K562 (cell line): ENCODE measurements around the gene PYGB. TPM values are rescaled to one million over a fixed set of nuclear protein-coding genes. Genes with fewer than 3 reads are reported as not detected.

ENCODE experiments used
- ATAC-seq: fragments of 200-7000 bp; cut with Tn5 transposase; 3 replicates; pipeline ENCODE4 v1.9.1; 2020; ENCODE audit warnings: moderate library complexity
- BruUV-seq: library from RNA; stranded (reverse); fragments of 400-500 nt; replicated peaks from 2 replicates; lab custom pipeline; 2021; lab: Mats Ljungman, UMichigan
- CTCF ChIA-PET: fragments of 300-600 bp; formaldehyde crosslinking; extraction: SDS; loops from one replicate; lab custom pipeline; 2021; ENCODE audit warnings: low intra/inter-chr PET ratio; lab: Yijun Ruan, JAX
- POLR2A ChIA-PET: fragments of 300-600, 350-650 bp; sonication (Branson Sonifier 250); formaldehyde crosslinking; extraction: SDS; loops from one replicate; lab custom pipeline; 2021; ENCODE audit warnings: antibody characterized with exemption, inconsistent platforms; lab: Yijun Ruan, JAX
- DNase-seq, 4 experiments: peaks; one replicate each; pipeline versions ENCODE4 v3.0.0 to v3.0.0-alpha.2; 2011 to 2018; ENCODE audit warnings: low spot score in 3 of 4, mixed read lengths in 3 of 4; ENCODE audit errors: extremely low read depth in 1 of 4
- FAIRE-seq: peaks from 2 replicates; lab custom pipeline; 2011; peaks lifted over from hg19 to GRCh38; lab: Jason Lieb, UNC
- H2AFZ ChIP-seq: 2 replicates; pipeline ENCODE4 v1.6.0; 2011; ENCODE audit warnings: low read depth, low read length, control low read depth, inconsistent platforms
- H3K27ac ChIP-seq: fragments of 200-600 bp; 3 replicates; pipeline ENCODE4 v1.8.0; 2011; ENCODE audit warnings: low read depth, mild to moderate bottlenecking, control low read depth, inconsistent platforms, low read length, moderate library complexity, mixed read lengths; ENCODE audit errors: extremely low read depth
- H3K27me3 ChIP-seq, 2 experiments: fragments of 300-600 bp in 1 of 2; 2 replicates in 1 of 2; 3 replicates in 1 of 2; pipeline versions ENCODE4 v1.6.0 to v1.8.0; 2011; ENCODE audit warnings: inconsistent platforms in 2 of 2, low read length in 2 of 2, mild to moderate bottlenecking in 1 of 2, mixed read lengths in 1 of 2, moderate library complexity in 1 of 2; ENCODE audit not compliant: control insufficient read depth in 2 of 2, insufficient read depth in 2 of 2
- H3K36me3 ChIP-seq: fragments of 300-600 bp; 3 replicates; pipeline ENCODE4 v1.8.0; 2011; ENCODE audit warnings: mild to moderate bottlenecking, low read length, inconsistent platforms; ENCODE audit not compliant: control insufficient read depth, insufficient read depth
- H3K4me1 ChIP-seq, 2 experiments: fragments of 200-600 bp in 1 of 2; replicated peaks in 1 of 2; 2 replicates in 1 of 2; 3 replicates in 1 of 2; pipeline versions ENCODE4 v1.5.1 to v1.8.0; 2011; ENCODE audit warnings: inconsistent platforms in 2 of 2, low read length in 2 of 2, mild to moderate bottlenecking in 1 of 2, mixed read lengths in 1 of 2, moderate library complexity in 1 of 2; ENCODE audit not compliant: control insufficient read depth in 2 of 2, insufficient read depth in 2 of 2
- H3K4me2 ChIP-seq: 2 replicates; pipeline ENCODE4 v1.6.1; 2011; ENCODE audit warnings: low read length, control low read depth, inconsistent platforms, mixed read lengths; ENCODE audit not compliant: insufficient read depth
- H3K4me3 ChIP-seq: fragments of 200-600 bp; sonication (generic), shearing (Covaris generic); 2 replicates; pipeline ENCODE4 v1.5.1; 2016; ENCODE audit warnings: control low read depth, inconsistent platforms
- H3K79me2 ChIP-seq: fragments of 200-600 bp; 3 replicates; pipeline ENCODE4 v1.8.0; 2011; ENCODE audit warnings: low read length, inconsistent platforms; ENCODE audit not compliant: control insufficient read depth, insufficient read depth
- H3K9ac ChIP-seq, 2 experiments: 2 replicates each; pipeline versions ENCODE4 v1.6.0 to v1.6.1; 2011; ENCODE audit warnings: low read depth in 2 of 2, low read length in 2 of 2, control low read depth in 1 of 2, inconsistent platforms in 1 of 2, mild to moderate bottlenecking in 1 of 2, mixed read lengths in 1 of 2; ENCODE audit not compliant: insufficient read depth in 1 of 2
- H3K9me1 ChIP-seq: one replicate; pipeline ENCODE4 v1.6.0; 2011; ENCODE audit warnings: inconsistent platforms, mild to moderate bottlenecking, low read length, moderate library complexity; ENCODE audit not compliant: control insufficient read depth, insufficient read depth
- H3K9me3 ChIP-seq: replicated peaks from 2 replicates; pipeline ENCODE4 v1.5.1; 2011; ENCODE audit warnings: low read depth, low read length, inconsistent platforms; ENCODE audit not compliant: control insufficient read depth, insufficient read depth
- H4K20me1 ChIP-seq: replicated peaks from 2 replicates; pipeline ENCODE4 v1.6.1; 2011; ENCODE audit warnings: low read length, inconsistent platforms, mixed read lengths; ENCODE audit not compliant: control insufficient read depth, insufficient read depth
- WGBS: fragments of 100-300 bp; shearing (Covaris generic); methylation state at CpG from one replicate; pipeline ENCODE4 v1.1.6; 2016; ENCODE audit warnings: low coverage, mixed read lengths; ENCODE audit not compliant: insufficient coverage; ENCODE audit errors: missing lambda C conversion rate; 5-methylcytosine and 5-hydroxymethylcytosine counted together
- in situ Hi-C: fragments of 300-500 bp; cut with MboI; formaldehyde crosslinking; loops from 4 replicates; pipeline ENCODE4 v1.15.0; 2018; ENCODE audit warnings: inconsistent platforms, mixed read lengths
- intact Hi-C: fragments of 100-400 bp; cut with micrococcal nuclease; formaldehyde crosslinking; loops from 2 replicates; pipeline ENCODE4 v1.14.2; 2022
- polyA plus RNA-seq, 8 experiments: library from polyadenylated mRNA; depleted of rRNA in 4 of 8; stranded (reverse) in 5 of 8; unstranded in 3 of 8; fragments of >200 nt; fragmentation: Nextera tagmentation in 2 of 8; fragmentation: Illumina TruSeq in 1 of 8; extraction: Ambion mirVana in 2 of 8; extraction: Trizol in 1 of 8; gene quantifications; 2 replicates each; pipeline versions ENCODE4 v1.2.1 to v1.2.3, GENCODE V29; 2011 to 2014; ENCODE audit warnings: inconsistent platforms in 1 of 8, missing spikeins in 1 of 8
- total RNA-seq, 7 experiments: library from RNA; depleted of rRNA in 6 of 7; stranded (reverse); fragments of >200 nt in 6 of 7; fragmentation: Illumina TruSeq in 2 of 7; extraction: Trizol in 2 of 7; gene quantifications; 2 replicates each; pipeline versions ENCODE4 v1.2.1 to v1.2.3, GENCODE V29; 2011 to 2021; ENCODE audit warnings: low replicate concordance in 1 of 7
- TF ChIP-seq, protein P1 (sequence below): fragments of 450-650 bp; IDR thresholded peaks from 2 replicates; pipeline ENCODE4 v1.6.1; 2016; ENCODE audit warnings: low read depth
- TF ChIP-seq, protein P2 (sequence below): sonication (generic); formaldehyde crosslinking; IDR thresholded peaks from 2 replicates; pipeline ENCODE4 v1.8.1; 2023; ENCODE audit warnings: mild to moderate bottlenecking, missing genetic modification reagents

PYGB gene
- total and polyA plus RNA-seq, 9 of the 15 experiments (the other 6 are each of a cell fraction or from before 2014, with no cell fraction given), result 0.34 to 18.0 (median 9.8) TPM

DNA sequence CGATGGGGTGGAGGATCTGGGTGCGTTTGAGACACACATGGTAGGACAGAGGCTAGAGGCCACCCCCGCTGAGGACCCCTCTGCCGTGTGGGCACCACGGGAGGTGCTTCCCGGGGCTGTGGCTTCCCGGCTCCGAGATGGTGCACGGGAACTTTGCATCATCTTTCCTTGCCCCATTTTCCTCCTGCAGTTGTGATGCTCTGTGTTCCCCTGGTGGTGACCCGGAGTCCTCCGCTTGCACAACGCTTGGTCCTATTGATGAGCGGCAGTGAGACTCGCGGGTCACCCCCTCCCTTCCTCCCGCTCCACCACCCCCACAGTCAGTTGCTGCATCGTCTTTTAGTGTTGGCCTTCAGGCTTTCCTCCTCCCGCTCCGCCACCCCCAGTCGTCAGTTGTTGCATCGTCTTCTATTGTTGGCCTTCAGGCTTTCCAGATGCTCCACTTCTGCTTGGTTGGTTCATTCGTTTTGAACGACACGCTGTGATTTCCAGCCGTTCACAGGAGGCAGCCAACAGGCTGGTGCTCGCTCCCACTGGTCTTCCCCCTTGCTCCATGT is 37.3 kb downstream of the PYGB start:
- no TSS peak for BruUV-seq

More for the DNA sequence above, 37.3 kb downstream of the PYGB start:
- Histone ChIP-seq H4K20me1 (no peaks in the 10 kb centered on the region), H3K9me3 (no peaks in the 10 kb centered on the region), H3K9me1 (no peaks in the 10 kb centered on the region), H2AFZ (no peak overlapping the region), H3K79me2 (no peaks in the 10 kb centered on the region), H3K36me3 (peaks cover 5% of the 10 kb centered on the region; the same call in 2 of the 3 replicates), H3K4me1 (no peaks in the 10 kb centered on the region), H3K27ac (no peak overlapping the region), H3K9ac (no peak overlapping the region), H3K4me2 (no peak overlapping the region), H3K27me3 (no peaks in the 10 kb centered on the region), H3K4me3 (no peak overlapping the region)
- ATAC-seq (peak; percentile 50; the same call in 1 of the 3 replicates), FAIRE-seq (no peak), DNase-seq (peak in 1 of 4 experiments; percentile 16)
- intact Hi-C loops (no loop called here), in situ Hi-C loops (no loop called here)
- TF ChIP-seq, protein P1, sequence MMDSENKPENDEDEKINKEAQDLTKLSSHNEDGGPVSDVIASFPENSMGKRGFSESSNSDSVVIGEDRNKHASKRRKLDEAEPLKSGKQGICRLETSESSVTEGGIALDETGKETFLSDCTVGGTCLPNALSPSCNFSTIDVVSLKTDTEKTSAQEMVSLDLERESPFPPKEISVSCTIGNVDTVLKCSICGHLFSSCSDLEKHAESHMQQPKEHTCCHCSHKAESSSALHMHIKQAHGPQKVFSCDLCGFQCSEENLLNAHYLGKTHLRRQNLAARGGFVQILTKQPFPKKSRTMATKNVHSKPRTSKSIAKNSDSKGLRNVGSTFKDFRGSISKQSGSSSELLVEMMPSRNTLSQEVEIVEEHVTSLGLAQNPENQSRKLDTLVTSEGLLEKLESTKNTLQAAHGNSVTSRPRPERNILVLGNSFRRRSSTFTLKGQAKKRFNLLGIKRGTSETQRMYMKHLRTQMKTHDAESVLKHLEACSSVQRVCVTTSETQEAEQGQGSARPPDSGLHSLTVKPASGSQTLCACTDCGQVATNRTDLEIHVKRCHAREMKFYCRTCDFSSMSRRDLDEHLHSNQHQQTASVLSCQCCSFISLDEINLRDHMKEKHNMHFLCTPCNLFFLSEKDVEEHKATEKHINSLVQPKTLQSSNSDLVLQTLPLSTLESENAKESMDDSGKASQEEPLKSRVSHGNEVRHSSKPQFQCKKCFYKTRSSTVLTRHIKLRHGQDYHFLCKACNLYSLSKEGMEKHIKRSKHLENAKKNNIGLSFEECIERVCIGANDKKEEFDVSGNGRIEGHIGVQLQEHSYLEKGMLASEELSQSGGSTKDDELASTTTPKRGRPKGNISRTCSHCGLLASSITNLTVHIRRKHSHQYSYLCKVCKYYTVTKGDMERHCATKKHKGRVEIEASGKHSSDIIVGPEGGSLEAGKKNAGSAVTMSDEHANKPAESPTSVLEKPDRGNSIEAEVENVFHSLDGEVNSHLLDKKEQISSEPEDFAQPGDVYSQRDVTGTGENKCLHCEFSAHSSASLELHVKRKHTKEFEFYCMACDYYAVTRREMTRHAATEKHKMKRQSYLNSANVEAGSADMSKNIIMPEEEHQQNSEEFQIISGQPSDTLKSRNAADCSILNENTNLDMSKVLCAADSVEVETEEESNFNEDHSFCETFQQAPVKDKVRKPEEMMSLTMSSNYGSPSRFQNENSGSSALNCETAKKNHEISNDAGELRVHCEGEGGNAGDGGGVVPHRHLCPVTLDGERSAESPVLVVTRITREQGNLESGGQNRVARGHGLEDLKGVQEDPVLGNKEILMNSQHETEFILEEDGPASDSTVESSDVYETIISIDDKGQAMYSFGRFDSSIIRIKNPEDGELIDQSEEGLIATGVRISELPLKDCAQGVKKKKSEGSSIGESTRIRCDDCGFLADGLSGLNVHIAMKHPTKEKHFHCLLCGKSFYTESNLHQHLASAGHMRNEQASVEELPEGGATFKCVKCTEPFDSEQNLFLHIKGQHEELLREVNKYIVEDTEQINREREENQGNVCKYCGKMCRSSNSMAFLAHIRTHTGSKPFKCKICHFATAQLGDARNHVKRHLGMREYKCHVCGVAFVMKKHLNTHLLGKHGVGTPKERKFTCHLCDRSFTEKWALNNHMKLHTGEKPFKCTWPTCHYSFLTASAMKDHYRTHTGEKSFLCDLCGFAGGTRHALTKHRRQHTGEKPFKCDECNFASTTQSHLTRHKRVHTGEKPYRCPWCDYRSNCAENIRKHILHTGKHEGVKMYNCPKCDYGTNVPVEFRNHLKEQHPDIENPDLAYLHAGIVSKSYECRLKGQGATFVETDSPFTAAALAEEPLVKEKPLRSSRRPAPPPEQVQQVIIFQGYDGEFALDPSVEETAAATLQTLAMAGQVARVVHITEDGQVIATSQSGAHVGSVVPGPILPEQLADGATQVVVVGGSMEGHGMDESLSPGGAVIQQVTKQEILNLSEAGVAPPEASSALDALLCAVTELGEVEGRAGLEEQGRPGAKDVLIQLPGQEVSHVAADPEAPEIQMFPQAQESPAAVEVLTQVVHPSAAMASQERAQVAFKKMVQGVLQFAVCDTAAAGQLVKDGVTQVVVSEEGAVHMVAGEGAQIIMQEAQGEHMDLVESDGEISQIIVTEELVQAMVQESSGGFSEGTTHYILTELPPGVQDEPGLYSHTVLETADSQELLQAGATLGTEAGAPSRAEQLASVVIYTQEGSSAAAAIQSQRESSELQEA, result no peak
- TF ChIP-seq, protein P2, sequence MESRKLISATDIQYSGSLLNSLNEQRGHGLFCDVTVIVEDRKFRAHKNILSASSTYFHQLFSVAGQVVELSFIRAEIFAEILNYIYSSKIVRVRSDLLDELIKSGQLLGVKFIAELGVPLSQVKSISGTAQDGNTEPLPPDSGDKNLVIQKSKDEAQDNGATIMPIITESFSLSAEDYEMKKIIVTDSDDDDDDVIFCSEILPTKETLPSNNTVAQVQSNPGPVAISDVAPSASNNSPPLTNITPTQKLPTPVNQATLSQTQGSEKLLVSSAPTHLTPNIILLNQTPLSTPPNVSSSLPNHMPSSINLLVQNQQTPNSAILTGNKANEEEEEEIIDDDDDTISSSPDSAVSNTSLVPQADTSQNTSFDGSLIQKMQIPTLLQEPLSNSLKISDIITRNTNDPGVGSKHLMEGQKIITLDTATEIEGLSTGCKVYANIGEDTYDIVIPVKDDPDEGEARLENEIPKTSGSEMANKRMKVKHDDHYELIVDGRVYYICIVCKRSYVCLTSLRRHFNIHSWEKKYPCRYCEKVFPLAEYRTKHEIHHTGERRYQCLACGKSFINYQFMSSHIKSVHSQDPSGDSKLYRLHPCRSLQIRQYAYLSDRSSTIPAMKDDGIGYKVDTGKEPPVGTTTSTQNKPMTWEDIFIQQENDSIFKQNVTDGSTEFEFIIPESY (CRISPR knock-in tag), result peak; percentile 88
- CTCF ChIA-PET, result no interaction called here
- POLR2A ChIA-PET, result interaction anchor here (0.6 kb wide), 1 partner anchor 35 kb away, joined by 4 read pairs; no protein-coding TSS in a partner anchor
- 68% methylated on average over 16 of the region's 26 CpGs for WGBS
